ENCODE data around the gene DOCK9. TPM values are rescaled to one million over a fixed set of nuclear protein-coding genes. Genes with fewer than 3 reads are reported as not detected.

DOCK9 gene
- total and polyA plus RNA-seq, 2 experiments from 2014 or later = 8.5 to 57.7 TPM

- ATAC-seq = no peak
- Histone ChIP-seq H3K4me2 (no peak overlapping the region), H3K27me3 (ENCODE audit: insufficient read depth) (no peaks in the 10 kb centered on the region), H3K4me3 (no peak overlapping the region), H3K4me1 (ENCODE audit: insufficient read depth) (0 out of 2 replicates have a peak, but pooled peaks cover 4% of the 10 kb centered on the region), H3K36me3 (ENCODE audit: insufficient read depth) (no peaks in the 10 kb centered on the region; the same call in 1 of the 2 replicates), H3F3A (replicated peaks; ENCODE audit: low read depth) (no peaks in the 10 kb centered on the region), H3K9me2 (ENCODE audit: insufficient read depth) (no peaks in the 10 kb centered on the region), H3K27ac (ENCODE audit: low read depth) (no peak overlapping the region), H3K79me2 (replicated peaks; ENCODE audit: insufficient read depth) (no peaks in the 10 kb centered on the region), H2AFZ (no peak overlapping the region), H4K20me1 (replicated peaks; ENCODE audit: insufficient read depth) (no peaks in the 10 kb centered on the region)
- H3K27ac Mint-ChIP-seq = no peak overlapping the region
- no peaks in the 10 kb centered on the region for H3K36me3 Mint-ChIP-seq (ENCODE audit: low read depth)
- TF ChIP-seq, protein P1, sequence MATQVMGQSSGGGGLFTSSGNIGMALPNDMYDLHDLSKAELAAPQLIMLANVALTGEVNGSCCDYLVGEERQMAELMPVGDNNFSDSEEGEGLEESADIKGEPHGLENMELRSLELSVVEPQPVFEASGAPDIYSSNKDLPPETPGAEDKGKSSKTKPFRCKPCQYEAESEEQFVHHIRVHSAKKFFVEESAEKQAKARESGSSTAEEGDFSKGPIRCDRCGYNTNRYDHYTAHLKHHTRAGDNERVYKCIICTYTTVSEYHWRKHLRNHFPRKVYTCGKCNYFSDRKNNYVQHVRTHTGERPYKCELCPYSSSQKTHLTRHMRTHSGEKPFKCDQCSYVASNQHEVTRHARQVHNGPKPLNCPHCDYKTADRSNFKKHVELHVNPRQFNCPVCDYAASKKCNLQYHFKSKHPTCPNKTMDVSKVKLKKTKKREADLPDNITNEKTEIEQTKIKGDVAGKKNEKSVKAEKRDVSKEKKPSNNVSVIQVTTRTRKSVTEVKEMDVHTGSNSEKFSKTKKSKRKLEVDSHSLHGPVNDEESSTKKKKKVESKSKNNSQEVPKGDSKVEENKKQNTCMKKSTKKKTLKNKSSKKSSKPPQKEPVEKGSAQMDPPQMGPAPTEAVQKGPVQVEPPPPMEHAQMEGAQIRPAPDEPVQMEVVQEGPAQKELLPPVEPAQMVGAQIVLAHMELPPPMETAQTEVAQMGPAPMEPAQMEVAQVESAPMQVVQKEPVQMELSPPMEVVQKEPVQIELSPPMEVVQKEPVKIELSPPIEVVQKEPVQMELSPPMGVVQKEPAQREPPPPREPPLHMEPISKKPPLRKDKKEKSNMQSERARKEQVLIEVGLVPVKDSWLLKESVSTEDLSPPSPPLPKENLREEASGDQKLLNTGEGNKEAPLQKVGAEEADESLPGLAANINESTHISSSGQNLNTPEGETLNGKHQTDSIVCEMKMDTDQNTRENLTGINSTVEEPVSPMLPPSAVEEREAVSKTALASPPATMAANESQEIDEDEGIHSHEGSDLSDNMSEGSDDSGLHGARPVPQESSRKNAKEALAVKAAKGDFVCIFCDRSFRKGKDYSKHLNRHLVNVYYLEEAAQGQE (IDR thresholded peaks at IDR 0.05; ENCODE audit: unreplicated experiment) = no peak
- TF ChIP-seq ZNF114 (CRISPR knock-in tag; IDR thresholded peaks at IDR 0.05) = no peak
- no peak for TF ChIP-seq STAT1 (IDR thresholded peaks at IDR 0.05; ENCODE audit: unreplicated experiment)
- no peak for TF ChIP-seq POLR2AphosphoS5 (IDR thresholded peaks at IDR 0.05; ENCODE audit: low read depth)
- TF ChIP-seq NANOG (IDR thresholded peaks at IDR 0.05; ENCODE audit: borderline replicate concordance) = no peak
- TF ChIP-seq, protein P2, sequence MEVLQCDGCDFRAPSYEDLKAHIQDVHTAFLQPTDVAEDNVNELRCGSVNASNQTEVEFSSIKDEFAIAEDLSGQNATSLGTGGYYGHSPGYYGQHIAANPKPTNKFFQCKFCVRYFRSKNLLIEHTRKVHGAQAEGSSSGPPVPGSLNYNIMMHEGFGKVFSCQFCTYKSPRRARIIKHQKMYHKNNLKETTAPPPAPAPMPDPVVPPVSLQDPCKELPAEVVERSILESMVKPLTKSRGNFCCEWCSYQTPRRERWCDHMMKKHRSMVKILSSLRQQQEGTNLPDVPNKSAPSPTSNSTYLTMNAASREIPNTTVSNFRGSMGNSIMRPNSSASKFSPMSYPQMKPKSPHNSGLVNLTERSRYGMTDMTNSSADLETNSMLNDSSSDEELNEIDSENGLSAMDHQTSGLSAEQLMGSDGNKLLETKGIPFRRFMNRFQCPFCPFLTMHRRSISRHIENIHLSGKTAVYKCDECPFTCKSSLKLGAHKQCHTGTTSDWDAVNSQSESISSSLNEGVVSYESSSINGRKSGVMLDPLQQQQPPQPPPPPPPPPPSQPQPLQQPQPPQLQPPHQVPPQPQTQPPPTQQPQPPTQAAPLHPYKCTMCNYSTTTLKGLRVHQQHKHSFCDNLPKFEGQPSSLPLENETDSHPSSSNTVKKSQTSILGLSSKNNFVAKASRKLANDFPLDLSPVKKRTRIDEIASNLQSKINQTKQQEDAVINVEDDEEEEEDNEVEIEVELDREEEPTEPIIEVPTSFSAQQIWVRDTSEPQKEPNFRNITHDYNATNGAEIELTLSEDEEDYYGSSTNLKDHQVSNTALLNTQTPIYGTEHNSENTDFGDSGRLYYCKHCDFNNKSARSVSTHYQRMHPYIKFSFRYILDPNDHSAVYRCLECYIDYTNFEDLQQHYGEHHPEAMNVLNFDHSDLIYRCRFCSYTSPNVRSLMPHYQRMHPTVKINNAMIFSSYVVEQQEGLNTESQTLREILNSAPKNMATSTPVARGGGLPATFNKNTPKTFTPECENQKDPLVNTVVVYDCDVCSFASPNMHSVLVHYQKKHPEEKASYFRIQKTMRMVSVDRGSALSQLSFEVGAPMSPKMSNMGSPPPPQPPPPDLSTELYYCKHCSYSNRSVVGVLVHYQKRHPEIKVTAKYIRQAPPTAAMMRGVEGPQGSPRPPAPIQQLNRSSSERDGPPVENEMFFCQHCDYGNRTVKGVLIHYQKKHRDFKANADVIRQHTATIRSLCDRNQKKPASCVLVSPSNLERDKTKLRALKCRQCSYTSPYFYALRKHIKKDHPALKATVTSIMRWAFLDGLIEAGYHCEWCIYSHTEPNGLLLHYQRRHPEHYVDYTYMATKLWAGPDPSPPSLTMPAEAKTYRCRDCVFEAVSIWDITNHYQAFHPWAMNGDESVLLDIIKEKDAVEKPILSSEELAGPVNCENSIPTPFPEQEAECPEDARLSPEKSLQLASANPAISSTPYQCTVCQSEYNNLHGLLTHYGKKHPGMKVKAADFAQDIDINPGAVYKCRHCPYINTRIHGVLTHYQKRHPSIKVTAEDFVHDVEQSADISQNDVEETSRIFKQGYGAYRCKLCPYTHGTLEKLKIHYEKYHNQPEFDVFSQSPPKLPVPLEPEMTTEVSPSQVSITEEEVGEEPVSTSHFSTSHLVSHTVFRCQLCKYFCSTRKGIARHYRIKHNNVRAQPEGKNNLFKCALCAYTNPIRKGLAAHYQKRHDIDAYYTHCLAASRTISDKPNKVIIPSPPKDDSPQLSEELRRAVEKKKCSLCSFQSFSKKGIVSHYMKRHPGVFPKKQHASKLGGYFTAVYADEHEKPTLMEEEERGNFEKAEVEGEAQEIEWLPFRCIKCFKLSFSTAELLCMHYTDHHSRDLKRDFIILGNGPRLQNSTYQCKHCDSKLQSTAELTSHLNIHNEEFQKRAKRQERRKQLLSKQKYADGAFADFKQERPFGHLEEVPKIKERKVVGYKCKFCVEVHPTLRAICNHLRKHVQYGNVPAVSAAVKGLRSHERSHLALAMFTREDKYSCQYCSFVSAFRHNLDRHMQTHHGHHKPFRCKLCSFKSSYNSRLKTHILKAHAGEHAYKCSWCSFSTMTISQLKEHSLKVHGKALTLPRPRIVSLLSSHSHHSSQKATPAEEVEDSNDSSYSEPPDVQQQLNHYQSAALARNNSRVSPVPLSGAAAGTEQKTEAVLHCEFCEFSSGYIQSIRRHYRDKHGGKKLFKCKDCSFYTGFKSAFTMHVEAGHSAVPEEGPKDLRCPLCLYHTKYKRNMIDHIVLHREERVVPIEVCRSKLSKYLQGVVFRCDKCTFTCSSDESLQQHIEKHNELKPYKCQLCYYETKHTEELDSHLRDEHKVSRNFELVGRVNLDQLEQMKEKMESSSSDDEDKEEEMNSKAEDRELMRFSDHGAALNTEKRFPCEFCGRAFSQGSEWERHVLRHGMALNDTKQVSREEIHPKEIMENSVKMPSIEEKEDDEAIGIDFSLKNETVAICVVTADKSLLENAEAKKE (CRISPR knock-in tag; IDR thresholded peaks at IDR 0.05) = no peak
- TF ChIP-seq, protein P3, sequence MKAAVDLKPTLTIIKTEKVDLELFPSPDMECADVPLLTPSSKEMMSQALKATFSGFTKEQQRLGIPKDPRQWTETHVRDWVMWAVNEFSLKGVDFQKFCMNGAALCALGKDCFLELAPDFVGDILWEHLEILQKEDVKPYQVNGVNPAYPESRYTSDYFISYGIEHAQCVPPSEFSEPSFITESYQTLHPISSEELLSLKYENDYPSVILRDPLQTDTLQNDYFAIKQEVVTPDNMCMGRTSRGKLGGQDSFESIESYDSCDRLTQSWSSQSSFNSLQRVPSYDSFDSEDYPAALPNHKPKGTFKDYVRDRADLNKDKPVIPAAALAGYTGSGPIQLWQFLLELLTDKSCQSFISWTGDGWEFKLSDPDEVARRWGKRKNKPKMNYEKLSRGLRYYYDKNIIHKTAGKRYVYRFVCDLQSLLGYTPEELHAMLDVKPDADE (IDR thresholded peaks at IDR 0.05) = no peak
- TF ChIP-seq, protein P4, sequence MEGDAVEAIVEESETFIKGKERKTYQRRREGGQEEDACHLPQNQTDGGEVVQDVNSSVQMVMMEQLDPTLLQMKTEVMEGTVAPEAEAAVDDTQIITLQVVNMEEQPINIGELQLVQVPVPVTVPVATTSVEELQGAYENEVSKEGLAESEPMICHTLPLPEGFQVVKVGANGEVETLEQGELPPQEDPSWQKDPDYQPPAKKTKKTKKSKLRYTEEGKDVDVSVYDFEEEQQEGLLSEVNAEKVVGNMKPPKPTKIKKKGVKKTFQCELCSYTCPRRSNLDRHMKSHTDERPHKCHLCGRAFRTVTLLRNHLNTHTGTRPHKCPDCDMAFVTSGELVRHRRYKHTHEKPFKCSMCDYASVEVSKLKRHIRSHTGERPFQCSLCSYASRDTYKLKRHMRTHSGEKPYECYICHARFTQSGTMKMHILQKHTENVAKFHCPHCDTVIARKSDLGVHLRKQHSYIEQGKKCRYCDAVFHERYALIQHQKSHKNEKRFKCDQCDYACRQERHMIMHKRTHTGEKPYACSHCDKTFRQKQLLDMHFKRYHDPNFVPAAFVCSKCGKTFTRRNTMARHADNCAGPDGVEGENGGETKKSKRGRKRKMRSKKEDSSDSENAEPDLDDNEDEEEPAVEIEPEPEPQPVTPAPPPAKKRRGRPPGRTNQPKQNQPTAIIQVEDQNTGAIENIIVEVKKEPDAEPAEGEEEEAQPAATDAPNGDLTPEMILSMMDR (conservative IDR thresholded peaks at IDR 0.05; ENCODE audit: low read depth in 2 of 2) = no peak
- no peak for TF ChIP-seq EZH2 (IDR thresholded peaks at IDR 0.05; ENCODE audit: low read depth, unreplicated experiment)
- no peak for TF ChIP-seq CREB1 (CRISPR knock-in tag; IDR thresholded peaks at IDR 0.05; ENCODE audit: low read depth)
- H3K4me1 Mint-ChIP-seq = peaks cover 21% of the 10 kb centered on the region
- no peaks in the 10 kb centered on the region for H3K27me3 Mint-ChIP-seq (ENCODE audit: insufficient read depth, low read depth, poor library complexity)
- no peak overlapping the region; the same call in 2 of the 3 replicates for H3K4me3 Mint-ChIP-seq
- DNase-seq (ENCODE audit: low spot score) = no peak
- H3K9me3 Mint-ChIP-seq = no peaks in the 10 kb centered on the region
Observed at GRCh38 chr13:98843482-98843877, 134.4 kb downstream of the DOCK9 start.
